ENCODE measurements around the gene GALM. TPM values are rescaled to one million over a fixed set of nuclear protein-coding genes. Genes with fewer than 3 reads are reported as not detected.

The GALM gene
- polyA plus RNA-seq, 1 donor from 2014 or later, result 1.7 TPM

Other genes starting within 250 kb of the GALM start
- 33.3 TPM for gene HNRNPLL, start 63.2 kb upstream of the GALM start, polyA plus RNA-seq (ENCODE audit: insufficient read depth, low read depth, low replicate concordance)
- 104 TPM for gene SRSF7, start 85.2 kb downstream of the GALM start, polyA plus RNA-seq (ENCODE audit: insufficient read depth, low read depth, low replicate concordance)
- 7.3 TPM for gene GEMIN6, start 112.1 kb downstream of the GALM start, polyA plus RNA-seq (ENCODE audit: insufficient read depth, low read depth, low replicate concordance)
- 10.4 TPM for gene DHX57, start 209.8 kb downstream of the GALM start, polyA plus RNA-seq (ENCODE audit: insufficient read depth, low read depth, low replicate concordance)
- 33.5 TPM for gene MORN2, start 209.9 kb downstream of the GALM start, polyA plus RNA-seq (ENCODE audit: insufficient read depth, low read depth, low replicate concordance)
- gene ARHGEF33, start 223.8 kb downstream of the GALM start, polyA plus RNA-seq (ENCODE audit: insufficient read depth, low read depth, low replicate concordance), result 1.0 TPM